Glutamatergic neuron (in vitro differentiated cells): ENCODE data around the gene SHANK1. TPM values are rescaled to one million over a fixed set of nuclear protein-coding genes. Genes with fewer than 3 reads are reported as not detected.
A peak's percentile ranks its signal among the peaks of the same experiment; 100 is the strongest.

Source experiments
- DNase-seq: peaks from one replicate; pipeline ENCODE4 v3.0.0; 2022
- H3K27ac Mint-ChIP-seq: one replicate; pipeline ENCODE4 v1.8.0; 2020; ENCODE audit warnings: mild to moderate bottlenecking, mixed read lengths, inconsistent platforms; ENCODE audit not compliant: unreplicated experiment
- H3K27me3 Mint-ChIP-seq: one replicate; pipeline ENCODE4 v1.8.0; 2020; ENCODE audit warnings: mild to moderate bottlenecking, moderate library complexity, mixed read lengths, inconsistent platforms; ENCODE audit not compliant: unreplicated experiment
- H3K36me3 Mint-ChIP-seq: one replicate; pipeline ENCODE4 v1.8.0; 2020; ENCODE audit warnings: mild to moderate bottlenecking, mixed read lengths, inconsistent platforms; ENCODE audit not compliant: unreplicated experiment
- H3K4me1 Mint-ChIP-seq: one replicate; pipeline ENCODE4 v1.8.0; 2020; ENCODE audit warnings: mild to moderate bottlenecking, low read depth, mixed read lengths, inconsistent platforms; ENCODE audit not compliant: unreplicated experiment
- H3K4me3 Mint-ChIP-seq: one replicate; pipeline ENCODE4 v1.8.0; 2020; ENCODE audit warnings: mild to moderate bottlenecking, mixed read lengths, inconsistent platforms; ENCODE audit not compliant: unreplicated experiment
- H3K9me3 Mint-ChIP-seq: one replicate; pipeline ENCODE4 v1.8.0; 2020; ENCODE audit warnings: mild to moderate bottlenecking, moderate library complexity, mixed read lengths, inconsistent platforms; ENCODE audit not compliant: unreplicated experiment
- total RNA-seq: library from RNA; stranded (reverse); fragmentation: NEBNext Ultra II Directional; extraction: Animal tissue kit (Norgen Biotek cat#: 25700); gene quantifications from one replicate; pipeline ENCODE4 v1.2.1, GENCODE V29; 2021; ENCODE audit not compliant: unreplicated experiment
- TF ChIP-seq, protein P1 (sequence below): fragments of 200-600 bp; sonication (generic); IDR thresholded peaks from one replicate; pipeline ENCODE4 v1.5.0; 2021; ENCODE audit not compliant: partially characterized antibody, unreplicated experiment

The SHANK1 gene
- total RNA-seq, 1 donor from 2014 or later: 19.0 TPM

DNA sequence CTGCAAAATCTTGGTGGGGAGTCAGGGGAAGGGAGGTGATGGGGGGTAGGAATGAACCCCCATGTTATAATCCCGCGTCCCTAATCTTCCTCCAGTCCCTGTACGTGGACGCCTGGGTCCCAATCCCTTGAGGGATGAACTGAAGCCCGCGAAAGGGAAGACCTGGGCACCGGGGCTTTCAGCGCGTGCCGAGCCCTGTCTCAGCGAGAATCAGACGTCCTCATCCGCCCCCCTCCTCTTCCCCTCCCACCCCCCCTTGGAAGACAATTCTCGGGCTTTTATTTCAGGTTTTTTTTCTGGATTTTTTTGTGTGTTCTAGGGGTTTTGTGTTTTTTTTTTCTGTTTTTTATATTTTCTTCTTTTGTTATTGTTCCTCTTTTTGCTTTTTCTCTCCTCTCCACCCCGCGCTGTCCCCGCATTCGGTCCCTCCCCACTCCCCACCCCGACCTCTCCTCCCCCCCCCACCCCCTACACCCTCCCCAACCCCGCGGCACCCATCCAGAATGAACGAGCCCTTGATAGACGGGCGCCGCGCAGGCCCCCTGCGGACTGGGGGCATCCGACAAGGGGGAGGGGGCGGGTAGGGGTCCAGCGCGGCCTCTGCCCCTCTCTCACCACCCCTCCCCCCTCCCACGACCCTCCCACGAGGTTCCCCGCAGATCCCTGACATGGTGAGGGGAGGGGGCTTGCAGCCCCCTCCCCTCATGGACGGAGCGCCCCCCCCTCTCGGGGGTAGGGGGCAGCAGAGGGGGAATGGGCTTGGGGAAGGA lies 60.1 kb downstream of the SHANK1 start:
- H3K9me3 Mint-ChIP-seq: peaks cover 16% of the 10 kb centered on the region

DNA sequence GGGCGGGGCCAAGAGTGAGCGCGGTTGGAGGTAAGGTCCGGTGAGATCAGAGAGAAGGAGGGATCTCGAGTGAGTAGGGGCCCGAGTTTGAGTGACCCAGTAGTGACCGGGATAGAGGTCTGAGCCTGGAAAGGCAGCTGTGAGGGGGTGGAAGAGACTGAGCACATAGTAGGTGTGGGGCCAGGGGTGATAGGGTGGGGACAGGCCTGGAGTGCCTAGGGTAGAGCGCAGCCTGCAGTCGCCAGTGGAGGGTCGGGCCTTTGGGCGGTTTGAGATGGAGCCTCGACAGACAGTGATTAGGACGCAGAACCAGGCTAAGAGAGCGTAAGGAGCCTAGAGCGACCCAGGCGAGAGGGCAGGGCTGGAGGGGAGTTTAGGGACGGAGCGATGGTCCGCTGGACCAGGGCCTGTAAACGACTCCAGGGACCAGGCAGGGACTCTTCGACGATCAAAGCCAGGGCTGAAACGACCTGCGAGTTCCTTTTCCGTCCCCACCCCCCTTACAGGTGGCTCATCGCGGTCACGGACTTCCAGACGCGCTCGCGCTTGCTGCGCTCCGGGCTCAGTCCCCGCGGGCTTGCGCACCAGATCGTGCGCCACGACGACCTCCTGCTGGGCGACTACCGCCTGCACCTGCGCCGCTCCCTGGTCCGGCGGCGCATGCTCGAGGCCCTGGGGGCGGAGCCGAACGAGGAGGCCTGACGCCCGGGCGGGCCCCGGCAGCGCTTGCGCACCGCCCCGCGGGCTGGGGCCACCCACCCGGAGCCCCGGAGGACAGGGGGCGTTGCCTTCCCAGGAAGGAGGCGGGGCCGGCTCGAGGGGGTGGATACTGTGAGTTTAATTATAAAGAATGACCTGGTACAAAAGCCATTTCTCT lies 60.9 kb downstream of the SHANK1 start:
- peaks cover 14% of the 10 kb centered on the region for H3K9me3 Mint-ChIP-seq
- TF ChIP-seq, protein P1, sequence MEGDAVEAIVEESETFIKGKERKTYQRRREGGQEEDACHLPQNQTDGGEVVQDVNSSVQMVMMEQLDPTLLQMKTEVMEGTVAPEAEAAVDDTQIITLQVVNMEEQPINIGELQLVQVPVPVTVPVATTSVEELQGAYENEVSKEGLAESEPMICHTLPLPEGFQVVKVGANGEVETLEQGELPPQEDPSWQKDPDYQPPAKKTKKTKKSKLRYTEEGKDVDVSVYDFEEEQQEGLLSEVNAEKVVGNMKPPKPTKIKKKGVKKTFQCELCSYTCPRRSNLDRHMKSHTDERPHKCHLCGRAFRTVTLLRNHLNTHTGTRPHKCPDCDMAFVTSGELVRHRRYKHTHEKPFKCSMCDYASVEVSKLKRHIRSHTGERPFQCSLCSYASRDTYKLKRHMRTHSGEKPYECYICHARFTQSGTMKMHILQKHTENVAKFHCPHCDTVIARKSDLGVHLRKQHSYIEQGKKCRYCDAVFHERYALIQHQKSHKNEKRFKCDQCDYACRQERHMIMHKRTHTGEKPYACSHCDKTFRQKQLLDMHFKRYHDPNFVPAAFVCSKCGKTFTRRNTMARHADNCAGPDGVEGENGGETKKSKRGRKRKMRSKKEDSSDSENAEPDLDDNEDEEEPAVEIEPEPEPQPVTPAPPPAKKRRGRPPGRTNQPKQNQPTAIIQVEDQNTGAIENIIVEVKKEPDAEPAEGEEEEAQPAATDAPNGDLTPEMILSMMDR: no peak
- peak overlapping the region; percentile 96 for H3K27ac Mint-ChIP-seq
- peaks cover 14% of the 10 kb centered on the region for H3K4me1 Mint-ChIP-seq
- peak overlapping the region; percentile 100 for H3K4me3 Mint-ChIP-seq
- no peaks in the 10 kb centered on the region for H3K36me3 Mint-ChIP-seq
- peaks cover 34% of the 10 kb centered on the region for H3K27me3 Mint-ChIP-seq
- DNase-seq: peak; percentile 97

More for the DNA sequence above, 60.1 kb downstream of the SHANK1 start:
- Mint-ChIP-seq H3K27ac (peak overlapping the region; percentile 1), H3K36me3 (no peaks in the 10 kb centered on the region), H3K4me1 (peaks cover 14% of the 10 kb centered on the region), H3K27me3 (peaks cover 34% of the 10 kb centered on the region), H3K4me3 (peak overlapping the region; percentile 84)
- DNase-seq: peak; percentile 35
- TF ChIP-seq, protein P1: no peak

DNA sequence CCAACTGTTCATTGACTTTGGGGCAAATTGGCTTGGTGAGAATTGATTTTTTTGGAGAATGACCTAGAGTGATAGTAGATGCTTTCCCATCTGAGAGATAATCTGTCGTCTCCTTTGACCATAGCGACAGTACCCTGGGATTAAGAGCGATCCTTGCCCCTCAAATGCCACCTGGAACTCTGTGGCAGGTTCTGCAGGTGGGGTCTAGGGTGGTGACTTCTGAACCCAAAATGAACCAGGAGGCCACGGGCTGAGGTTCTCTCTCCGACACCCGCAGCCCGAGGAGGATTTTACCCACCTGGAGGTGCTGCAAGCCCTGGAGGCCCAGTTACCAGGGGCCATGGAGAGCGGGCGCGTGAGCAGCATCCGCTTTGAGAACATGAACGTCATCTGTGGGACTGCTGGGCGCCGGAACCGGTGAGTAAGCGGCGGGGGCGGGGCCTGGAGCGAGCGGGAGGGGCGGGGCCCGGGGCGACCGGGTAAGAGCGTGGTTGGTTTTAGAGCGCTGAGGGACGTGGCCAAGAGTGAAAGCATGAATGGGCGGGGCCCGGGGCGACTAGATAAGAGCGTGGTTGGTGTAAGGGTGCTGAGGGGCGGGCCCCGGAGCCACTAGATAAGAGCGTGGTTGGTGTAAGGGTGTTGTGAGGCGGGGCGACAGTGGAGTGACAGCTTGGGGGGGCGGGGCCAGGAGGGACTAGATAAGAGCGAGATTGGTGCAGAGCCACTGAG lies 61.7 kb downstream of the SHANK1 start:
- Mint-ChIP-seq H3K4me1 (peaks cover 14% of the 10 kb centered on the region), H3K27me3 (peaks cover 34% of the 10 kb centered on the region), H3K9me3 (peaks cover 12% of the 10 kb centered on the region), H3K27ac (peak overlapping the region; percentile 96), H3K36me3 (no peaks in the 10 kb centered on the region), H3K4me3 (peak overlapping the region; percentile 100)
- peak; percentile 100 for DNase-seq
- TF ChIP-seq, protein P1: no peak

DNA sequence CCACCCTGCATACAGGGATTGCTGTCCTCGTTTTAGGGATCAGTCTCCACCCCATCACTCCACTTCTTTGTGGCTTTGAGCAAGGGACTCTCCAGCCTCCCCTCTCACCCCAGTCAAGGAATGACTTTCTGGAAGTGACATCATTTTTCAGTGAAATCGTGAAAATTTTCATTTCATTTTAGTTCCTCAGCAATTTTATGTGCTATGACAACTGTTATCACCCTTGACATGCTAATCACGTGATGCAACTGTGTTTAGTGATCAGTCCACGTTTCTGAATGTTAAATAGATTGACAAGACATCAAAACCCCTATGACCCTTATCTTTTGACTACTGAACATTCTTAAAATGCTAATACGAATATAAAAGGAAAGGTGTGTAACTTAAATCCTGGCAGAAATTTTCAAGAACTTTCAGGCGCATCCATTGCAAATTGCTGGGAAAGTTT lies 62.4 kb downstream of the SHANK1 start:
- DNase-seq: no peak
- Mint-ChIP-seq H3K9me3 (peaks cover 15% of the 10 kb centered on the region), H3K27ac (peak overlapping the region; percentile 88), H3K4me1 (peaks cover 14% of the 10 kb centered on the region), H3K4me3 (peak overlapping the region; percentile 100), H3K27me3 (peaks cover 30% of the 10 kb centered on the region), H3K36me3 (no peaks in the 10 kb centered on the region)
- TF ChIP-seq, protein P1: no peak
